Measurements from ENCODE around the gene TTC19. TPM values are rescaled to one million over a fixed set of nuclear protein-coding genes. Genes with fewer than 3 reads are reported as not detected.

The TTC19 gene
- total RNA-seq, 2 experiments from 2014 or later, result 57.8 to 66.7 TPM

GRCh38 chr17:16040710-16041251, 41.2 kb downstream of the TTC19 start:
- DNase-seq (no peak), ATAC-seq (ENCODE audit: poor library complexity) (no peak)
- H3K4me3 Mint-ChIP-seq, result no peak overlapping the region
- H3K4me1 ChIP-seq (ENCODE audit: insufficient read depth, low read length), result no peaks in the 10 kb centered on the region
- H3K4me3 ChIP-seq (ENCODE audit: low read length), result no peak overlapping the region
- ChIA-PET POLR2A (interaction anchor here (0.7 kb wide), 1 partner anchor 12 kb away, joined by 4 read pairs; no protein-coding TSS in a partner anchor), CTCF (no interaction called here)
- peaks cover 95% of the 10 kb centered on the region for H3K36me3 Mint-ChIP-seq (ENCODE audit: low read depth)
- no peaks in the 10 kb centered on the region for H3K9me3 ChIP-seq (ENCODE audit: control insufficient read depth in 1 of 2, insufficient read depth in 1 of 2, low read length in 2 of 2)
- intact Hi-C loops (cut with DNase I, micrococcal nuclease), result no loop called here
- H3K36me3 ChIP-seq (ENCODE audit: insufficient read depth, low read length), result peaks cover 85% of the 10 kb centered on the region
- H3K27me3 ChIP-seq (ENCODE audit: control insufficient read depth in 1 of 2, insufficient read depth in 2 of 2, low read length in 2 of 2), result no peaks in the 10 kb centered on the region
- no peaks in the 10 kb centered on the region for H3K9me3 Mint-ChIP-seq
- H3K27ac ChIP-seq (ENCODE audit: low read depth in 1 of 2, low read length in 2 of 2), result no peak overlapping the region
- H3K27ac Mint-ChIP-seq, result no peak overlapping the region
- H3K27me3 Mint-ChIP-seq, result no peaks in the 10 kb centered on the region
- H3K4me1 Mint-ChIP-seq (ENCODE audit: low read depth), result peaks cover 6% of the 10 kb centered on the region
- TF ChIP-seq, protein P1, sequence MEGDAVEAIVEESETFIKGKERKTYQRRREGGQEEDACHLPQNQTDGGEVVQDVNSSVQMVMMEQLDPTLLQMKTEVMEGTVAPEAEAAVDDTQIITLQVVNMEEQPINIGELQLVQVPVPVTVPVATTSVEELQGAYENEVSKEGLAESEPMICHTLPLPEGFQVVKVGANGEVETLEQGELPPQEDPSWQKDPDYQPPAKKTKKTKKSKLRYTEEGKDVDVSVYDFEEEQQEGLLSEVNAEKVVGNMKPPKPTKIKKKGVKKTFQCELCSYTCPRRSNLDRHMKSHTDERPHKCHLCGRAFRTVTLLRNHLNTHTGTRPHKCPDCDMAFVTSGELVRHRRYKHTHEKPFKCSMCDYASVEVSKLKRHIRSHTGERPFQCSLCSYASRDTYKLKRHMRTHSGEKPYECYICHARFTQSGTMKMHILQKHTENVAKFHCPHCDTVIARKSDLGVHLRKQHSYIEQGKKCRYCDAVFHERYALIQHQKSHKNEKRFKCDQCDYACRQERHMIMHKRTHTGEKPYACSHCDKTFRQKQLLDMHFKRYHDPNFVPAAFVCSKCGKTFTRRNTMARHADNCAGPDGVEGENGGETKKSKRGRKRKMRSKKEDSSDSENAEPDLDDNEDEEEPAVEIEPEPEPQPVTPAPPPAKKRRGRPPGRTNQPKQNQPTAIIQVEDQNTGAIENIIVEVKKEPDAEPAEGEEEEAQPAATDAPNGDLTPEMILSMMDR (IDR thresholded peaks at IDR 0.05), result no peak

- ChIA-PET POLR2A (interaction anchor here (1.0 kb wide), 1 partner anchor 110 kb away, joined by 3 read pairs; no protein-coding TSS in a partner anchor), CTCF (no interaction called here)
- H3K27ac Mint-ChIP-seq, result no peak overlapping the region
- H3K27me3 Mint-ChIP-seq, result no peaks in the 10 kb centered on the region
- intact Hi-C loops (cut with DNase I, micrococcal nuclease), result no loop called here
- no peaks in the 10 kb centered on the region for H3K9me3 ChIP-seq (ENCODE audit: control insufficient read depth in 1 of 2, insufficient read depth in 1 of 2, low read length in 2 of 2)
- H3K27ac ChIP-seq (ENCODE audit: low read depth in 1 of 2, low read length in 2 of 2), result no peak overlapping the region
- H3K9me3 Mint-ChIP-seq, result no peaks in the 10 kb centered on the region
- TF ChIP-seq, protein P1 (IDR thresholded peaks at IDR 0.05), result no peak
- no peak overlapping the region for H3K4me3 ChIP-seq (ENCODE audit: low read length)
- H3K36me3 Mint-ChIP-seq (ENCODE audit: low read depth), result peaks cover 92% of the 10 kb centered on the region
- H3K4me1 Mint-ChIP-seq (ENCODE audit: low read depth), result no peaks in the 10 kb centered on the region
- peaks cover 91% of the 10 kb centered on the region for H3K36me3 ChIP-seq (ENCODE audit: insufficient read depth, low read length)
- DNase-seq, result no peak
- H3K27me3 ChIP-seq (ENCODE audit: control insufficient read depth in 1 of 2, insufficient read depth in 2 of 2, low read length in 2 of 2), result no peaks in the 10 kb centered on the region
- H3K4me3 Mint-ChIP-seq, result no peak overlapping the region
- no peaks in the 10 kb centered on the region for H3K4me1 ChIP-seq (ENCODE audit: insufficient read depth, low read length)
- no peak for ATAC-seq (ENCODE audit: poor library complexity)
These were observed 44.9 kb downstream of the TTC19 start for GRCh38 chr17:16044487-16044886.

DNA sequence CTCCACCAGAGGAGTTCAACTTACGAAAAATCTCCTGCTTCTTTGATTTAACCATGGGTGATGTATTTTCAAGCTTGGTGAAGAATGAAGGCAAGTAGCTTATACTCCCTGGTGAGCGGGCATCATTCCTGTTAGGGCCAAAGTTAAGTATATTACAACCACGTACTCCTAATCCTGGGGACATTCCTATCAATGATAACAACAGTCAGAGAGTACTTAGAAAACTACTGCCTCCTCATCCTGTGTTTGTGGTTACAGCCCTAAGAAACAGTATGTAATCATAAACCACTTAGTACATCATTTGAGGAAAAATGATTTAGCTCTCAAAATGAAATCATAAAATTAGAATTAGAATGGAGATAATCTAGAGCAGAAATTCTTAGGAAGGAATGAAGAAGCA, 47.3 kb downstream of the TTC19 start:
- Histone ChIP-seq H3K4me3 (ENCODE audit: low read length) (no peak overlapping the region), H3K36me3 (ENCODE audit: insufficient read depth, low read length) (peaks cover 76% of the 10 kb centered on the region), H3K9me3 (ENCODE audit: control insufficient read depth in 1 of 2, insufficient read depth in 1 of 2, low read length in 2 of 2) (no peaks in the 10 kb centered on the region), H3K27ac (ENCODE audit: low read depth in 1 of 2, low read length in 2 of 2) (no peak overlapping the region), H3K4me1 (ENCODE audit: insufficient read depth, low read length) (no peaks in the 10 kb centered on the region), H3K27me3 (ENCODE audit: control insufficient read depth in 1 of 2, insufficient read depth in 2 of 2, low read length in 2 of 2) (no peaks in the 10 kb centered on the region)
- Mint-ChIP-seq H3K4me1 (ENCODE audit: low read depth) (no peaks in the 10 kb centered on the region), H3K9me3 (no peaks in the 10 kb centered on the region), H3K27me3 (no peaks in the 10 kb centered on the region), H3K27ac (peak overlapping the region; percentile 55), H3K4me3 (no peak overlapping the region), H3K36me3 (ENCODE audit: low read depth) (peaks cover 79% of the 10 kb centered on the region)
- DNase-seq (no peak), ATAC-seq (ENCODE audit: poor library complexity) (no peak)
- intact Hi-C loops (cut with DNase I, micrococcal nuclease), result no loop called here
- TF ChIP-seq, protein P1 (IDR thresholded peaks at IDR 0.05), result no peak
- POLR2A ChIA-PET, result no interaction called here
- CTCF ChIA-PET, result interaction anchor here (1.0 kb wide), 1 partner anchor 186 kb away, joined by 3 read pairs; no protein-coding TSS in a partner anchor

All from CD4-positive, alpha-beta T cell (primary cell).